Left ventricle myocardium inferior (tissue), 1 donor: ENCODE measurements around the gene PRRT1. TPM values are rescaled to one million over a fixed set of nuclear protein-coding genes. Genes with fewer than 3 reads are reported as not detected.

Experiments used
- DNase-seq: peaks from one replicate; pipeline ENCODE4 v3.0.0-alpha.2; 2020
- H3K27ac ChIP-seq: fragments of 200-600 bp; replicated peaks from 2 replicates; pipeline ENCODE4 v1.8.0; 2021
- H3K27me3 ChIP-seq: fragments of 200-600 bp; 2 replicates; pipeline ENCODE4 v1.8.0; 2021; ENCODE audit warnings: low read depth
- H3K36me3 ChIP-seq: fragments of 200-600 bp; 2 replicates; pipeline ENCODE4 v1.8.0; 2021
- H3K4me1 ChIP-seq: fragments of 200-600 bp; 2 replicates; pipeline ENCODE4 v1.8.0; 2021
- H3K4me3 ChIP-seq: fragments of 200-600 bp; 2 replicates; pipeline ENCODE4 v1.8.0; 2021; ENCODE audit warnings: mild to moderate bottlenecking, moderate library complexity
- H3K9me3 ChIP-seq: fragments of 200-600 bp; replicated peaks from 2 replicates; pipeline ENCODE4 v1.8.0; 2021
- CTCF ChIP-seq: fragments of 200-600 bp; IDR thresholded peaks from 2 replicates; pipeline ENCODE4 v1.8.0; 2021; ENCODE audit warnings: antibody characterized with exemption, mild to moderate bottlenecking, borderline replicate concordance
- intact Hi-C: fragments of 100-400 bp; cut with micrococcal nuclease; formaldehyde crosslinking; loops from one replicate; pipeline ENCODE4 v1.11.0; 2022
- total RNA-seq: library from RNA; stranded (reverse); fragmentation: NEBNext Ultra II Directional; extraction: Animal tissue kit (Norgen Biotek cat#: 25700); gene quantifications from one replicate; pipeline ENCODE4 v1.2.1, GENCODE V29; 2021
- donor health status: DM: no; HTN: yes; CAD: no; lungs with severe emphysema.

The PRRT1 gene
- total RNA-seq, 1 donor from 2014 or later: 1.0 TPM

- Histone ChIP-seq H3K4me1 (peaks cover 39% of the 10 kb centered on the region), H3K9me3 (no peaks in the 10 kb centered on the region), H3K4me3 (no peak overlapping the region), H3K27me3 (peaks cover 3% of the 10 kb centered on the region), H3K36me3 (peaks cover 48% of the 10 kb centered on the region), H3K27ac (no peak overlapping the region)
- no peak for DNase-seq
- TF ChIP-seq CTCF: no peak
- intact Hi-C loops: no loop called here
These were observed 5.2 kb upstream of the PRRT1 start for GRCh38 chr6:32156891-32157290.

GRCh38 chr6:32154514-32155161 is 2.9 kb upstream of the PRRT1 start:
- H3K36me3 ChIP-seq: peaks cover 36% of the 10 kb centered on the region
- H3K4me1 ChIP-seq: peaks cover 39% of the 10 kb centered on the region
- H3K9me3 ChIP-seq: no peaks in the 10 kb centered on the region
- peaks cover 22% of the 10 kb centered on the region for H3K27me3 ChIP-seq
- peak overlapping the region; percentile 82 for H3K4me3 ChIP-seq
- H3K27ac ChIP-seq: peak overlapping the region; percentile 94
- peak; percentile 45 for DNase-seq
- intact Hi-C loops: no loop called here
- TF ChIP-seq CTCF: peak; percentile 63

GRCh38 chr6:32153564-32154513 is 2.1 kb upstream of the PRRT1 start, which contains the start of gene PPT2:
Gene PPT2, plus strand, starts transcription at chr6:32154141. Its CDS starts 454 bp downstream, at chr6:32154595.
- peak within 1 kb of the TSS; percentile 82 for H3K4me3 ChIP-seq
- H3K27ac ChIP-seq: peak within 1 kb of the TSS; percentile 94
- peaks cover 30% of the 10 kb centered on the region for H3K27me3 ChIP-seq
- peak; percentile 36 for TF ChIP-seq CTCF
- intact Hi-C loops: no loop called here
- peak; percentile 91 for DNase-seq
- H3K4me1 ChIP-seq: peaks cover 39% of the 10 kb centered on the region
- H3K9me3 ChIP-seq: no peaks in the 10 kb centered on the region
- H3K36me3 ChIP-seq: peaks cover 32% of the 10 kb centered on the region

- H3K4me1 ChIP-seq: peaks cover 39% of the 10 kb centered on the region
- H3K4me3 ChIP-seq: peak overlapping the region; percentile 82
- peaks cover 38% of the 10 kb centered on the region for H3K27me3 ChIP-seq
- peaks cover 24% of the 10 kb centered on the region for H3K36me3 ChIP-seq
- H3K9me3 ChIP-seq: no peaks in the 10 kb centered on the region
- intact Hi-C loops: no loop called here
- H3K27ac ChIP-seq: peak overlapping the region; percentile 94
- no peak for TF ChIP-seq CTCF
- no peak for DNase-seq
These were observed 1.2 kb upstream of the PRRT1 start for GRCh38 chr6:32152769-32153563.
